GM11168 (cell line): ENCODE measurements around the gene ACP5.
"Not testable (repeated sequence)": the region's sequence is repeated elsewhere in the genome, so short reads cannot be mapped to it uniquely, and the experiment has no call there.

Source experiments
- in situ Hi-C: fragments of 300-500 bp; cut with MboI; formaldehyde crosslinking; loops from one replicate; pipeline ENCODE4 v1.12.0; 2022; ENCODE audit warnings: low sequenced_read_pairs; ENCODE audit not compliant: unreplicated experiment

The ACP5 gene

GRCh38 chr19:11577451-11578257 is at the start of gene ACP5:
TSS of gene ACP5 (minus strand) at chr19:11577645. CDS start at chr19:11577317, 328 bp downstream.
- in situ Hi-C loops, result no loop called here

- in situ Hi-C loops, result no loop called here
Measured at GRCh38 chr19:11626252-11626651, 48.8 kb upstream of the ACP5 start.

- in situ Hi-C loops, result no loop called here
Measured at GRCh38 chr19:11624069-11624463, 46.6 kb upstream of the ACP5 start.

GRCh38 chr19:11622401-11622800 is 45.0 kb upstream of the ACP5 start:
- in situ Hi-C loops, result not testable (repeated sequence)

GRCh38 chr19:11620553-11620952 is 43.1 kb upstream of the ACP5 start:
- in situ Hi-C loops, result no loop called here

GRCh38 chr19:11617180-11618062 is 40.0 kb upstream of the ACP5 start:
- in situ Hi-C loops, result no loop called here

GRCh38 chr19:11612816-11613511 is 35.5 kb upstream of the ACP5 start:
- in situ Hi-C loops, result no loop called here

- in situ Hi-C loops, result no loop called here
Measured at GRCh38 chr19:11611730-11612129, 34.3 kb upstream of the ACP5 start.

- in situ Hi-C loops, result no loop called here
Measured at GRCh38 chr19:11606484-11606883, 29.0 kb upstream of the ACP5 start.

GRCh38 chr19:11599704-11600103 is 22.3 kb upstream of the ACP5 start:
- in situ Hi-C loops, result not testable (repeated sequence)

GRCh38 chr19:11598746-11599145 is 21.3 kb upstream of the ACP5 start:
- in situ Hi-C loops, result no loop called here

GRCh38 chr19:11598103-11598483 is 20.6 kb upstream of the ACP5 start:
- in situ Hi-C loops, result no loop called here

GRCh38 chr19:11597202-11598102 is 20.0 kb upstream of the ACP5 start, which contains the start of gene ZNF627:
TSS of gene ZNF627 (plus strand) at chr19:11597483. CDS start at chr19:11597628, 145 bp downstream.
- in situ Hi-C loops, result no loop called here

GRCh38 chr19:11596156-11596555 is 18.7 kb upstream of the ACP5 start:
- in situ Hi-C loops, result no loop called here

GRCh38 chr19:11594084-11594483 is 16.6 kb upstream of the ACP5 start:
- in situ Hi-C loops, result no loop called here

GRCh38 chr19:11587975-11588631 is 10.7 kb upstream of the ACP5 start:
- in situ Hi-C loops, result no loop called here

GRCh38 chr19:11587302-11587974 is 10.0 kb upstream of the ACP5 start:
- in situ Hi-C loops, result no loop called here

GRCh38 chr19:11586331-11586730 is 8.9 kb upstream of the ACP5 start:
- in situ Hi-C loops, result no loop called here

- in situ Hi-C loops, result no loop called here
Measured at GRCh38 chr19:11581740-11582139, 4.3 kb upstream of the ACP5 start.
